HK-2 (cell line): ENCODE measurements around the gene KLC1.

Experiments used
- DNase-seq: peaks from one replicate; pipeline ENCODE4 v3.0.0-alpha.2; 2018; ENCODE audit not compliant: unreplicated experiment

Gene KLC1

DNA sequence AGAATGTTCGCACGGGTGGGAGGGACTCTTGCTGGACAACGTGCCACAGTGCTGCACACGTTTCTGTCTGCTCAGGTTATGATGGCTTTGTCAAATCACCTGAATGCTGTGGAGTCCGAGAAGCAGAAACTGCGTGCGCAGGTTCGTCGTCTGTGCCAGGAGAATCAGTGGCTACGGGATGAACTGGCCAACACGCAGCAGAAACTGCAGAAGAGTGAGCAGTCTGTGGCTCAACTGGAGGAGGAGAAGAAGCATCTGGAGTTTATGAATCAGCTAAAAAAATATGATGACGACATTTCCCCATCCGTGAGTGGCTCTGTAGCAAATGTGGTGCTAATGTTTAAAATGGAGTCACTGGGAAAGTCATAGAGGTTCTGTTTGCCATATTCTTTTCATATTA lies 28.5 kb downstream of the KLC1 start:
- DNase-seq: no peak

DNA sequence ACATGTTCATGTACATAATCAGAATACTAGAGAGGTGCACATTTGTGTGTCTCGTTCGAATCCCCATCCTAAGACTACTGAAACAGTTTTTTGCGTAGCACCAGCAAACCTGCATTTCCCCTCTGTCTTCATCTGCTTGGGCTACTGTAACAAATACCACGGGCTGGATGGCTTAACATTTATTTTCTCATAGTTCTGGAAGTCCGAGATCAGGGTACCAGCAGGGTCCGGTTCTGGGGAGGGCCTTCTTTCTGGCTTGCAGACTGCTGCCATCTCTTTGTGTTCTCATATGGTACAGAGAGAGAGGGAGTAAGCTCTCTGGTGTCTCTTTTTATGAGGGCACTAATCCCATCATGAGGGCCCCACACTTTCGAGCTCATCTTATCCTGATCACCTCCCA lies 30.6 kb downstream of the KLC1 start:
- DNase-seq: no peak

DNA sequence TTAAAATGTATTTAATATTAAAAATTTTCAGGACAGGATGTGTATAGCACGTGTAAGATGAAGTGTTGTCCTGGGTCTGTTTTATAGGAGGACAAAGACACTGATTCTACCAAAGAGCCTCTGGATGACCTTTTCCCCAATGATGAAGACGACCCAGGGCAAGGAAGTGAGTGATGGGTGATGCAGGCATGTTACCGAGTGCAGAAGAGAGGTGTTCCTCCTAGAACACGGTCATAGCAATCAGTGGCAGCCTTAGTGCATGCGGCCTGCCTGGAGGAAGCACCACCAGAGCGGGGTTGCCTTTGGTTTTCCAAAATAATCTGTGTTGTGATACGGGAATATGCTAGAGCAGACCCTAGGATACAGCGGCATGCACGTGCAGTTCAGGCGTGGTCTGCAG lies 33.0 kb downstream of the KLC1 start:
- no peak for DNase-seq

DNA sequence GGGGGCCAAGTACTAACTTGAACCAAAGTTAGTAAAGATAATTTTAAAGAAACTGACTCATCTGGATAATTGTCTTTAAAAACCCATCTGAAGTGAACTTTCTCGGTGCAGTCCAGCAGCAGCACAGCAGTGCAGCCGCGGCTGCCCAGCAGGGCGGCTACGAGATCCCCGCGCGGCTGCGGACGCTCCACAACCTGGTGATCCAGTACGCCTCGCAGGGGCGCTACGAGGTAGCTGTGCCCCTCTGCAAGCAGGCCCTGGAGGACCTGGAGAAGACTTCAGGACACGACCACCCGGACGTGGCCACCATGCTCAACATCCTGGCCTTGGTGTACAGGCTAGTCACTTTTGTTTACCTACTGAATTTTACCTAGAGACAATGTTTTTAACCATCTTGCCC lies 33.6 kb downstream of the KLC1 start:
- DNase-seq: no peak

DNA sequence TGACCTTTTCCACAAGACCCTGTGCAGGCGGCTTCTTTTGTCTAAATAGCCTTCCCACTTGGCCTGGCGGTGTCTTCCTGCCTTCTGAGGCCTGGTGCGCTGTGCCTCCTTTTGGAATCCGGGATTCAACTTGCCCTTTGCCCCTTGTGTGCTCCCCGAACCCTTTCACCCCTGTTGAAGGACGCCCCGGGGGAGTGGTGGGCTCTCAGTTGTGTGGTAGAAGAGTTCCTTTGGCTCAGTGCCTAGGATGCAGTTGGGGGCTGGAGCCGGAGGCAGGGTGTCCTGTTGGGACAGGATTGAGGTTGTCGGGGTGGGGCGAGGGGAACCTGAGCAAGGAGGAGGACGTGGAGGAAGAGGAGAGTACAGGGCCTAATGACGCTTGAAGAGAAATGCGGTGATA lies 34.5 kb downstream of the KLC1 start:
- no peak for DNase-seq

DNA sequence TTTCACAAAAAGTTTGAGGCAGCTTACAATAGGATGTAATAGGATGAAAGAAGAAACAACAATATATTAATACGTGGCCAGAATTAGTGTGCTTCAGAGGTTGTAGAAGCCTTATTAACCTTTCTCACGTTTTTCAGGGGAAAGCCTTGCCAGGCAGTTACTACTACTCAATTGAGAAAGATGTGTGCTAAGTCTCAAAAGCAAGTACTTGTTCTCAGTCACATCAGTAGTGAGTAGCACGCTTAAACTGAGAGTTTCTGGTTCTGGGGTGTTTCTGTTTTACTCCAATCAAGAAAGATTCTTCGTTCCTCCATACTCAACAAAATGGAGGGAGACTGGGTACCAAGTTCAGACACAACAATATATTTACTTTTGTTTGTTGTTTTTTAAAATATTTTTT lies 38.7 kb downstream of the KLC1 start:
- no peak for DNase-seq

DNA sequence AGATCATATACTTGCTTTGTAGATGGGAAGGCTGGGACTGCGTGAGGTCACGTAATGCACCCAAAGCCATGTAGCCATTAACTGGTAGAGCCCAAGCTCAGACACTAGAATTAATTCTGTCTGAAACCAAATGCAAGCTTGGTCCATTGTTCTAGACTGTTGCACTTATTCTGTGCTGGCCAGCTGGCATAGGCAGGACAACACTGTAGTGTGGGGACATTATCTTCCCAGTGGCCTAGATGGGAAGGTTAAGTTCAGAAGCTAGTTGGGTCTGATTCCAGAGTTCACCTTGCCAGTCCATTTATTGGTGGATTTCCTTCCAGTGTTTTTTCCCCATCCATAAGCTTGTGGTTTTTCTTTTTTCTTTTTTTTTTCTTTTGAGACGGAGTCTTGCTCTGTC lies 39.1 kb downstream of the KLC1 start:
- no peak for DNase-seq

DNA sequence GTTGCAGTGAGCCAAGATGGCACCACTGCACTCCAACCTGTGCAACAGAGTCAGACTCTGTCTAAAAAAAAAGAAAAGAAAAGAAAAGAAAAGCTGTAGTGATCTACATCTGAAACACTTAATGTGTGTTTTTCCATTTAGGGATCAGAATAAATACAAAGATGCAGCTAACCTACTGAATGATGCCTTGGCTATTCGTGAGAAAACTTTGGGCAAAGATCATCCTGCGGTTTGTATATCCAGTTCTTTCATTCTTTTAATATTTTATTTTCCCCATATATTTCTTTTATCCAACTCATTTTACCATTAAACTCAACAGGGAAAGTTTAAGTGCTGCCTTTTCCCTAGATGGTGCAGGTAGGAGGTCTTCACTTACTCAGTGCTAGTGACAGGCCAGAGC lies 40.4 kb downstream of the KLC1 start:
- DNase-seq: no peak

DNA sequence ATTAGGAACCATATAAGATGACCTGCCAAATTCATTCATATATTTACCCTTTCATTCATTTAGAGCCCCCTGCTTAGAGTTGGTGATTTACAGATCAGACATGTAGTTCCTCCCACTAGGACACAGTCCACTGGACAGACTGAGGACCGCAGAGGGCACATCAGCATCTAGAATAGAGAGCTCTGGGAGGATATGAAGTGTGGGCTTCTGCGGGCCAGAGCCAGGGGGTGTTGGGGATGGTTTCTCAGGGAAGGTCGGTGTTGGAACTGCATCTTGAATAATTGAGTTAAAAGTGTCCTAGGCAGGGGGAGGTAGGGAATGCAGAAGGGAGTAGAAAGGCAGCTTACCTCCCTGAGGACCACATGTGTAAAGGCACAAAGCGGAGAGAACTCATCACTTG lies 42.9 kb downstream of the KLC1 start:
- no peak for DNase-seq

DNA sequence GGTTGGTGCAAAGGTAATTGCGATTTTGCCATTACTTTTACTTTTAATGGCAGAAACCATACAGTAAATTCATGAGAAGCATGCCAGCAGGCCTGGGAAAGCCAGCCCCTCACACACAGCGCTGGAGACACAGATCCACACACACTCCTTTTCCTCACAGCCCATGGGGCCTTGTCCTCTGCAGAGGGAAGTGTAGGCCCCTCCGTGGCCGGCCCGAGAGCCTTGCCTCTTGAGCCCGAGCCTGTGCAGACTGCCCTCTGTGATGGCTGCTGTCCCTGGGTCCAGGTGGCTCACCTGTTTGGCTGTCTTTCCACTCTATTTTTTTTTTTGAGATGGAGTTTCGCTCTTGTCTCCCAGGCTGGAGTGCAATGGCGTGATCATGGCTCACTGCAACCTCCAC lies 46.9 kb downstream of the KLC1 start:
- DNase-seq: no peak

DNA sequence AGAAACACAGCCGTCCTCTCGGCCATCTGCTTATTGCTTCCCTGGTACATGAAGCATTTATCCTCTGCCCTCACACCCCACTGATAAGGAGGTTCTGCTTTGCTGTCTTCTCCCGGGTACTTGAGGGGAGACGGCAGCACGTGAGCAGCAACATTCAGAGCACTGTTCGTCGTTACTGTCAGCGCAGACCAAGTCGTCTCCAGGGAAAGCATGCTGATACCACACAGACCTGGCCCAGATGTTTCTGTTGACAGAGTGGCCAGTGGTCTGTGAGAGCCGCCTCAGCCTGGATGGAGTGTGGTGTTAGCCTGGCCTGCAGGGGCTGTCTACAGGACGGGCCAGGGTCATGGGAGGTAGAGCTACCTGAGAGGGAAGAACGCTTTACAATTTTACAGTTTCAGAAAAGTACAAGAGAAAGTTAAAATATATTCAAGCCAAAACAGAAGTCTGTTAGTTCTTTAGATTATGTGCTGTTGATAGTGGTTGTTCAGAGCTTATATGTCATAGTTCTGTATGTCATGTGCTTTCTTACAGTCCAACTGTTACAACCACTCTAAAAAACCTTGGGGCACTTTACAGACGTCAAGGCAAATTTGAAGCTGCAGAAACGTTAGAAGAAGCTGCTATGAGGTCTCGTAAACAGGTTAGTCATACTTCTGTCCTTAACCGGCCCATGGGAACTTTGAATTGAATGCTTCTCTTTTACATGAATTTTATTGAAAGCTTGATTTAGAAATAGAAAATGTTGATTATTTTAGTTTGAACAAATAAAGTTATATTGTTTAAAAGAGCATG lies 48.1 kb downstream of the KLC1 start:
- no peak for DNase-seq

DNA sequence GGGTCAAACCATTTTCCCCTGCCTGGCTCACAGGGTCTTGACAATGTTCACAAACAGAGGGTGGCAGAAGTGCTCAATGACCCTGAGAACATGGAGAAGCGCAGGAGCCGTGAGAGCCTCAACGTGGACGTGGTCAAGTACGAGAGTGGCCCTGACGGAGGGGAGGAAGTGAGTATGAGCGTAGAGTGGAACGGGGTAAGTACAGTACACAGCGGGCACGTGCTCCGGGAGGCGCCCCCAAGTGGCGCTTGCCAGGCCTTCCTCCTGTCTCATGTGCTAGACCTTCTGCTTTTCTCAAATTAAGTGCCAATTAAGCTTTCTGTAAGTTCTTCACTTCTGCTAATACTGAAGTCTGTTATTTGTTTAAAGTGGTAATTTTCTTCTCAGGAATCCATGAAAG lies 50.3 kb downstream of the KLC1 start:
- no peak for DNase-seq

DNA sequence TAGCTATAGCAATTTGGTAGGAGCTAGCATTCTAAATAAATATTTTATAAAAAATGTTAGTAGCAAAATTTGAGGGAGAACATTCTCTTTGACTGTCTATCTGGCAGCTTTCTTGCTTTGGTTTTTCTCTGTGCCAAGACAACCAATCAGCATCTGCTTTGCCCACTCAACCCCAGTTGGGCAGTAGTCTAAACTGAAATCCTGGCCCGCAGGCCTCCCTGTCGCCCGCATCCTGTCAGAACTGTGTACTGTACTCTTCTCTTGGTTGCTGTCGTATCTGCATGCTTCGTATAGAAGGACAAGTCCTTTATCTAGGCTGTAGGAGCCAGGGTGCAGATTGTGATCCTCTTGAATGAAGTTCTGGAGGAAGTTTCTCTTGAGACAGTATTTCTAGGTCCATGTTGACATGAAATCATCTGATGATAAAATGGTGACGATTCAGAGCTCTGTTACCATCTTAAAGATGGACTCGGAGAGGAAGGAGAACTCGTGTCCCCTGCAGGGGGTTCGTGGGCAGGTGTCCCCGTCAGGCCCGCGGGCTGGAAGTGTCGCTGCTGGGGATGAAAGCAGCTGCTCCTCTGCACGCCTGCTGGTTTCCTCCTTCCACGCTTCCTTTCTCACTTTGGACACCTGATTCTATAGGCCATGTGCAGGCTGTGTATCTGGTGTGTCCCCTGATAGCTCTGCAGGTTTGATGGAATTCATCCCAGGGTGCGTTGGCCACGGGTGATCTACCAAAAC lies 51.6 kb downstream of the KLC1 start:
- no peak for DNase-seq

DNA sequence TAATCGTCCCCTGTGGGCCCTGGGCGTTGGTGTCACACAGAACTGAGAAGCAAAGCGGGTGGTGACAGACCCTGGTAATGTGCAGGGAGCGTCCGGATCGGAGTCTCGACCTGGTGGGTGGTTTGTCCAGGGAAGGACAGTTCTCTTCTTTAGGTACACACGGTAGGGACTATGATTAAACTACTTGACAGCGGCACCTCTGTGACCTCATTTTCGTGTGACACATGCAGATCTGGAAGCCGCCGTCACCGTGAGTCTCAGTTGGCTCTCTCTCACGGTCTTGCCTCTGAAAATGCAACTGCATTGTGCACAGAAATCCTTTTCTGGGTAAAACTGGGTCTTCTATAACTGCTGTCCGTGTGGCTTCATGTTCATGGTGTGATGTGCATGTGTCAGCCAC lies 54.1 kb downstream of the KLC1 start:
- no peak for DNase-seq

DNA sequence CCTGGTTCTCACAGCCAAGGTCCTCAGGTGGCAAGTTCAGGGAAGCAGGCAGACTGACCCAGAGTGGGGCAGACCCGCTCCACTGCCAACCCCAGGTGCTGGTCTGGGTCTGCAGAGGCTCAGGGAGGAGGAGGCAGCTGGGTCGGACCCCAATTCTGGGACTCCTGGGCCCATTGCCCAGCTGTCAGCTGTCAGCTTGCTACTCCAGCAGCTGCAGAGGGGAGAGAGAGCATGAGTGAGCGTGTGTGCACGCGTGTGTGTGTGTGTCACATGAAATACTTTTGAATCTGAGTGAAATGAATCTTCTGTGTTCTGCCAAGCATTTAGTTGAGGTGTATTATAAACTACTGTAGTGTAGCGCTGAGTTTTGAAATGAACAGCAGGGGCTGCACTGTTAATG lies 55.5 kb downstream of the KLC1 start:
- DNase-seq: no peak

DNA sequence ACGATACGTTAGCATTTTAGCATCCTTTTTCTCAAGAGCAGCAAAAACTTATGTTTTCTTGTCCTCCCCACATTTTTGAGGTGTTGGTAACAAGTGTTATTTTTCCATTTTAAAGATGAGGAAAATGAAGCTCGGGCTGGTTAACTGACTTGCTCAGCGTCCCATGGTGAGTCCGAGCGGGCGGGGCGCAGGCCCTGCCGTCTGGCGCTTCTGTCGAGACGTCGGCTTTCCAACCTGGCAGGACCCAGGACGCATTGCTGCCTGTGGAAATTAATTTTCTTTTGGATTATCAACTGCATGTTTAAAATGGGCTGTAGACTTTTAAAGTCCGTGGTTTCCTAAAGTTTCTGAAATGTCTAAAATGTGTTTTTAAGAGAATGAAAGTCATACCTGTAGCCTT lies 55.9 kb downstream of the KLC1 start:
- DNase-seq: no peak

DNA sequence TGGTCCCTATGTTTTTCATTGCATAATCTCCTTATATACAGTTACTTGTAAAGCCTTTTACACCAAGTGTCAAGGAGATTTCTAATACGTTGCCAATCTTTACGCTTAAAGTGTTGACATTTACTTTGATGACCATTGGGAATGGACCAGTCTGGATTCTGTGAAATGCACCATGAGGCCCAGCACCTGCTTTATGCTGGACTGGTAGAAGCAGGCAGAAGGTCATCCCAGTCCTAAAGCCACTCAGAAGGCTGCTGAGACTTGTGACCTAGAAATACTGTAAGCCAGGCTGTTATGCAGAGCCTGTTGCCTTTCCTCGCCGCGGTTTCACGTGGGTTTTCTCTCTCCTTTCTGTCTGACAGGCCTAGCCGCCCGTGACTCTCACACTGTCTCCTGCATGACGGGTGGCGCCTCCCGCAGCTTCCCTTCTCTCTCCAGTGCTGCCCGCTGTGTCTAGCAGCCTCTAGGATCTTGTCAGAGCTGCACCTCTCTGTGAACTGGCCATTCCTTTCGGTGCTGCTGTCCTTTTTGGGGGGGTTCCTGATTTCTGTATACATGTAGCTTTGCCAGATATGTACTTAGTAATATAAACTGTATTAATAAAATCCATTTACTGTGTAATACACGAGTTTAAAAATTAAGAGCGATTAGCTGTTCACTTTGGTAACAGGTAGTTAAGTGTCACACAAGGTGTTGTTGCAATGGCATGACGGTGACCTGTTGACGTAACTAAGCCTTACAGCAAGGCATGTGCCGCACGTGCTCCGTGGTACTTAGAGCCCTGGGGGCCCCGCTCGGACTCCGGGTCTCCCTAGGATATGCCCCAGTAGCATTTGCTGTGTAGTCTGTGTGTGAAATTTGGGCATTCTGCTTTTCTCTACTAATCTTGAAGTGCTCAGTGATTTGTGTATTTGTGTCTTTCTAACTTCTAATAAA lies 56.5 kb downstream of the KLC1 start:
- no peak for DNase-seq

DNA sequence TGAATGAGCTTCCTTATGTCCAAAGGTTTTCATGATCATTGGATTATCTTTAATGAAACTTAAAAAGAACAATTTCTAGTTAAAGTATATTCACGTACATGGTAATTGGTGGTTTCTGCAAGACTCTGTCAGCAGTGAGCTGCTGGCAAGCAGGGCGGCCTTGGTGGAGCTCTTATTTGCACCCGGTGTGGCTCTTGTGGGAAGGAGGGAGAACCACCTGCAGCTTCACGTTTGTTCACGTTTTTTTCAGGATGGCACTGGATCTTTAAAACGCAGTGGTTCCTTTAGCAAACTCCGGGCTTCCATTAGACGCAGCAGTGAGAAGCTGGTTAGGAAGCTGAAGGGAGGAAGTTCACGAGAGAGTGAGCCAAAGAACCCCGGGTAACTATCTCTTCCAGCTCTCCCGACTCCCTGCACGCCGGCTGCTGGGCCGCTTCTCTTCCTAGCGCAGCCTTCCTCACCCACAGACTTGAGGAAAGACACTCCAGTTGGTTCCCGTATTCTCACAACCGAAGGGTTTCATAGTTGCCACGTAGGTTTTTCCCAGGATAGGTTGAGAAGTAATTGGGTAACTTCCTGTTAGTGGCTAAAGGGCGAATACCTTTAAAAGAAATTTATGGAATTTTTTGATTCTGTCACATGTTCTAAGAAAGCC lies 57.9 kb downstream of the KLC1 start:
- DNase-seq: no peak

DNA sequence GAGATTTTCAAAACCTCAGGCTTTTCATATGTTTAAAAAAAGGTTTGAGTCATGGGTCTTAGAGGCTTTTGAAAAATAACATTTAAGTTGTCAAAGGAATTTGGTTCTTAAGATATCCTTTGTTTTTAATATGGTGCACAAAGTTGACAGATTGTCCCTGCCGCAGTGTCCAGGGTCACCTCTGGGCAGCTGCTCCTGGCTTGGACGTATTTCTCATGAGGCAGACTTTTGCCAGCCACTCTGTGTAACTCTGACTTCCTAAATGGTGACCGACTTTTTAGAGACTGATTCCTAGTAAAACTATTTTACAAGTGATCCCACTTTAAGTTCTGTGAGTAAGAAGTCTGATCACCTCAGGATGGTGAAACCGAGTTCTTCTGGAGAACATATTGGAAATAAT lies 58.7 kb downstream of the KLC1 start:
- DNase-seq: no peak

DNA sequence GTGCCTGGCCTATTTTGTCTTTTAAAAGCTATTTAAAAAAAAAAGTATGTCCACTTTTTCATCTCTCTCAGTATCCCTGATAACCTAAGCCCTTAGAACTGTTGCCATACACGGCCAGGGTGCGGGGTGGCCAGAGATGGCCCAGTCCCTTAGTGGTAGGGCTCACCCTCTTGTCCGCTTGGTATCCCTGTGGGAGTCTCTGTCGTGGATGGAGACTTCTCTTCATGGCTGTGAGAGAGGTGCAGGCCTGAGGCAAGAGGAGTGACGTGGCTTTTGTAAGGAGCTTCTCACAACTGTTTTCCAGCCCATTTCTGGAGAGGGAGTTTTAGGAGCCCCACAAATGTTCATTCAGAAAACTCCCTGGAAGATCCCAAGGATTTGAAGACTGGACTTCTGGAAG lies 59.4 kb downstream of the KLC1 start:
- DNase-seq: no peak

DNA sequence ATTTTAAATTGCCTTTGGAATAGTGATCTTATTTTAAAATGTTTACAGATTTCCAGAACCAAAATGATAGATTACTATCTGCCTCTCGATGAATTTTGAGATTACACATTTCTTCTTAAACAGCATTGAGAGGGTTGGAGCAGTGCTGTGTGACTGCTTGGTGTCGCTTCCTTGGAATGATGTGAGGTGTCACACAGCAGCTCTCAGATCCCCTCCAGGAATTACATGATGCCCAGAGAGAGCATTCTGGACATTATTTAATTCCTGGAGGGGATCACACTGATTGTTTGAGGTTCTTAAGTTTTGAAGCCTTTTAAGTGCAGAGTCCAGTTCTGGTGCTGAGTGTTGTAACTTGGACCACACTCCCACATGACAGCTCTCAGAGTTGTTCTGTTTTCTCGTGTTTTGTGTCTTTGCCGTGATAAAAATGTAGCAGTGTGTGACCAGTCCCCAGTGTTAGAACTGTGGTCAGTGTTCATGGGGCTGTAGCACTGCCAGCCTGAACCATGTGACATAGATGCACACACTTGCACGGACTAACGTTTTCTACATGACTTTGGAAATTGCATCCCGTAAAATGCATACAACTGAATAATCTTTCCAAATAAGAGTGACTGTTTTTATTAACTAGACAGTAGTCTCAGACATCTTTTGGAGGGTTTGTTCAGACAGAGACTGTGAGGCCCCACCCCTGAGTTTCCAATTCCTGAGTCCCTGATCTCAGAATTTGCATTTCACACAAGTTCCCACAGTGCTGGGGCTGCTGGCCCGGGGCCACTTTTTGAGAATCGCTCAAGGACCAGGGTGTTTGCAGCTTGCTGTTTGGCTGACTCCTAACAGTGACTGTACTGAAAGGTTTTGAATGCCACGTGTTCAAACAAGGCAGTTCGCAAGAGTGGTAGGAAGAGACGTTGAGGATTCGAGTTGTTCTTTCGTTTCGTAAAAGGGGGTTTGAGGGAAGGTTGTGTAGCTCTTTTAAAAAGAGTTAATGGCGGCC lies 60.2 kb downstream of the KLC1 start:
- DNase-seq: no peak
